Stimulated activated CD8-positive, alpha-beta memory T cell treated with anti-CD3 and anti-CD28 coated beads, Interleukin-4, amount 100 ng/mL, for 48 hours (primary cell): ENCODE data around the gene STX18.
"Not testable (repeated sequence)": the region's sequence is repeated elsewhere in the genome, so short reads cannot be mapped to it uniquely, and the experiment has no call there.

Source experiments
- DNase-seq: peaks from one replicate; pipeline ENCODE4 v3.0.0-alpha.2; 2020

Gene STX18

DNA sequence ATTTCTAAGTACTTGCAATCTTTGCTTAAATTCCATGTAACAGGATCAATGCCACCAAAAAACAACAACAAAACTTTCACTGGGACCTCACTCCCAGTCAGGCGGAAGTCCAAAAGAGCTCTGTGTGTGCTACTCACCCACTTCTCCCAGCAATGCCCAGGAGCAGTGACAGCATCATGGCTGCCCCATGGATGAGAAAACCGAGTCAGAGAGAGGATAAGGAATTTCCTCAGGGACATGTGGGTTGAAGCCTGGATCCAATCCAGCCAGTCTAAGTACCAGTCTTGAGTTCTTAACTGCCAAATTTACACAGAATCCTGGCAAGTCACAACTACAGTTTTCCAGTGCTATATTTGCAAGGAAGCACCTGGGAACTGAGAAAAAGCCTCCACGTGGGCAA, 64.5 kb downstream of the STX18 start:
- DNase-seq: no peak

DNA sequence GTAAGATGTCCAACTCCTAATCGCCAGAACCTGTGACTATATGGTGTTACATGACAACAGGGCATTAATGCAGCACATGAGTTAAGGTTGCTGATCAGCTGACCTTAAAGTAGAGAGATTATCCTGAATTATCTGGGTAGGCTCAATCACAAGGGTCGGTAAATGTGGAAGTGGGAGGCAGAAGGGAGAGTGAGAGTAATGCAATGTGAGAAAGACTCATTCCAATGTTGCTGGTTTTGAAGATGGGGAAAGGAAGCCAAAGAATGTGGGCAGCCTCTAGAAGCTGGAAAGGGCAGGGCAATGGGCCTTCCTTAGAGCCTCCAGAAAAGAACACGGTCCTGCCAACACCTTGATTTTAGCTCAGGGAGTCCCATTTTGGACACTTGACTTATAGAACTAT, 67.4 kb downstream of the STX18 start:
- no peak for DNase-seq

DNA sequence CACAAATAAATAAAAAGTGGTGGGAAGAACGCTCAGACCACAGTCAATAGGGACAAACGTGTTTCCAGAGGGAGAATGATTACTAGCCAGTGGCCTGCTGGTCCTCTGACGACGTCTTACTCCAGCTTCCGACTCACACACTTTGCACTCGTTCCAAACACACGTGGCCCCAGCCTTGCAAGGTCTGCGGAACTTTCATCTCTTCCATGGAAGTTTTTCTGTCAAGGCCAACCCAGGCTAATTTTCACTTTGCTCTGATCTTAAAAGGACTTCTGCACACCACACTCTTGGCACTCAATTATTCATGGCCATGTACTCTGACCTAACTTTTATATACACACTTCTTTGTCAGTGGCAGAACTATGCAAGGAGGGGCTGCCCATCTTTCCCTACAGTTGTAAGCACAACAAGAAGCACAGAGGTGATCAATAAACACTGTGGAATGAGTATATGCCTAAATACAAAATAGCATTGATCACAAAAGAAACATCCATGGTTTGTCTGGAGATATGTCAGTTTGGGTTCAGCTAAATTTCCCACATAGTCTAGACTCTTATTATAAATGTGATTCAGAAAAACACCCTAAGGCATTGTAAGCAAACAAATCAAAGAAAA, 69.4 kb downstream of the STX18 start:
- no peak for DNase-seq

DNA sequence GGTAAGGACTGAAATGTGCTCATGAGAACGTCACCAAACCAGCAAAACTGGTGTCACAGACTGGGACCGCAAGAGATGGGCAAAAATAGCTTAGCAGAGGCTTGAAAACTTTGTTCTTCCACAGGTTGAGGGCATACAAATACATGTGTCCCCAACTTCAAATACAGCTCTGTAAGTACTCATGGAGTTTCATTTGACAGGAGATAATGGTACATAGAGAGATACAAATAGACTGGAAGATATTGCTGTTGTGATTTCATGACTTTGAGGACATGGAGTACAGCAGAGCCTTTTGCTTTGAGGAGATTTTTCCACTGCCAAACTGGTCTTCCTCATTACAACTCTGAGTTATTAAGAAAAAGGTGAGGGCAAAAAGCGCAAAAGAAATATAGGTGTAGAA, 70.7 kb downstream of the STX18 start:
- no peak for DNase-seq

DNA sequence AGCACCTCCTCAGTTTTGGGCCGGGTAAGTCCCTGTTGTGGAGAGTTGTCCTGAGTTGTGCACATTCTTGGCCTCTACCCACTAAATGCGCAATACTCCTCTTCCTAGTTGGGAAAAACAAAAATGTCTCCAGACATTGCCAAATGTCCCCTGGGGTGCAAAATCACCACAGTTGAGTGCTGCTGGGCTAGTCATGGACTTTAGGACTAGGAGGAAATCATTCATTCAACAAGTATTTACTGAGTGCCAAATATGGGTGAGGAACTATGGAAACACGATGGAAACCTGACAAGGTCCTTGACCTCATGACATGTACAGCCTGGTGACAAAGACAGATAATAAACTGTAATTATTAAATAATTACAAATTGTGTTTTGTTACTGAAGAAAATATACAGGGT, 71.6 kb downstream of the STX18 start:
- no peak for DNase-seq

DNA sequence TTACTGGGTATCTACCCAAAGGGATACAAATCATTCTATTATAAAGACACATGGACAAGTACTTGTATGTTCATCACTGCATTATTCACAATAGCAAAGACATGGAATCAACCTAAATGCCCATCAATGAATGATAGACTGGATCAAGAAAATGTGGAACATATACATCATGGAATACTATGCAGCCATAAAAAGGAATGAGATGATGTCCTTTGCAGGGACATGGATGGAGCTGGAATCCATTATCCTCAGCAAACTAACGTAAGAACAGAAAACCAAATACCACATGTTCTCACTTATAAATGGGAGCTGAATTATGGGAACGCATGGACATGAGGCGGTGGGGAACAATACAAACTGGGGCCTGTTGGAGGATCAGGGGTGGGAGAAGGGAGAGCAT, 76.6 kb downstream of the STX18 start:
- not testable (repeated sequence) for DNase-seq

DNA sequence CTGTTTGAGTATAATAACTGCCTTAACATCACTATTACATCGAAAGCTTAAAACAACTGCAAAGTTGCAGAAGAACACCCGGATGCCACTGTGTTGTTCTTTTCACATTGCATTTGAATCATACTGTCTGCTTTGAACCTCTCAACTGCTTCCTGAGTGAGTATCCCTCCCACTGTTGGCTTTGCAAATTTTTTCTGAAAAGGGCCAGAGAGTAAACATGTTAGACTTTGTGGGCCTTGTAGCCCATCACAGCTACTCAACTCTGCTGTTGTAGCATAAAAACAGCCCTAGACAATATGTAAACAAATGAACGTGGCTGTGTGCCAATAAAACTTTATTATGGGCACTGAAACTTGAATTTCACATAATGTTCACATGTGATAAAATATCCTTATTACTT, 78.9 kb downstream of the STX18 start:
- no peak for DNase-seq

DNA sequence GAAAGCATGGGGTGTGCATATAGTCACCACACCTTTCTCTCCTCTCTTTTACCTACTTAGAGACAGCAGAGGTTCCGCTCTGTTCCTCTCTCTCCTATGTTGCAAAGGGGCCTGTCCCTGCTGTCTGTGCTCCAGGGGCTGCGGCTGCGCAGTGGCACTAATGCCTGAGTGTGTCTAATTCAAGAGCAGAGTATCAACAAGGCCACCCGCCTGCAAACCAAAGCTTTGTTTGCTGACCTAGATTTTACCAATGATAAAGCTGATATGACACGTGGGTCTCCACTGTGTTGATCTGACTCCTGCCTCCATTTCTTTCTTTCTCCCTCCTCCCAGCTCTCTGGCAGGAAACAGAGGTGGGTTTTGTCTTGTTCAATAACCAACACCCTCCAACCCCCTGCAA, 80.0 kb downstream of the STX18 start:
- DNase-seq: peak; percentile 30

DNA sequence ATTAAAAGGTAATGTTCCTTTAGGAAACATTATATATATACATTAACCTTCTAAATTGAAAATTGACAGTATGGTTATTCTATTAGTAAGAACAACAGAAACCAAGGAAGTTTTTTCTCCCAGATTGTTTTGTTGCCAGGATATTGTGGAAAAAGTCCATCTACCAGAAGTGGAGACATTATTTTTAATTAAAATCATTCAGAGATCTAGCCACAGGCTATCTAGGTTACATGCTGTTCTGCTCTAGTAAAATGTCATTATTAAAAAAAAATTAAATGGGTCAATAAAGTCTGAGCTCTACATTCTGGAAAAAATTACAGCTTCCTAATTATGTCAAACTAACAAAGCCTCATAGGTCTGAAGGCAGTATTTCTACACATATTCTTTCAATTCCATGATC, 80.7 kb downstream of the STX18 start:
- DNase-seq: no peak

DNA sequence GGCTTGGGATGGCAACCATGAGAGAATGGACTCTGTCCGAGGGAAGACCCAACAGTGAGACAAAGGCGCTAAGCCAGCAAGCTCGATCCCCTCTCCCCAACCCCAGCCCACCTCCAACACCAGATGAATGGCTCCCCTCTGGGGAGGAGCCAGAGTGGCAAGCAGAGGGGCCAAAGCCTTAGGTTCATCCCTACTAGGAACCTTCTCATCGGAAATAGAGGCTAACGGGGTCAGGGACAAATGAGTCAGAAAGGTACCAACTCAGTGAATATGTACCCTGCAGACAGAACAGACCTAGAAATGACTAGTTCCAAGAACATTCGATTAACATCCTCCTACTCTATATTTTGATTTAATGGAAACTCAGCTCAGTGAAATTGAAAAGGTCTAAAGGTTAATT, 81.1 kb downstream of the STX18 start:
- no peak for DNase-seq

DNA sequence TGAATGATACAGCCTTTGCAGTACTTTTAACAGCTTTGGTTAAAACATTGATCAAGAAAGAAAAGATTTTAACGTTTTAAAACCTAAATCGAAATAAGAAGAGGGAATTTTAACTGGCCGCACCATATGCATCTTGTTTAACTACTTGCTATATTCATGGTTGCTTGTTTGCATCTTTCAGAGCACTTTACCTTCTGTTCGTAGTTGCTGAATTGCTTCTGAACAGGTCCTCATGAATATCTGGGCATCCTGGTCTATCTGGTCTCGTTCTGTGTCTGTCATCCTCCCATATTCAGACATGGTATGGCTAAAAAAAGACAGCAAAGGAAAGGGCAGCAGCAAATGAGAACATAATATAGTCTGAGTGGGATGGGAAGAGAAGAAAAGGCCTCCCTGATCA, 82.7 kb downstream of the STX18 start:
- no peak for DNase-seq

DNA sequence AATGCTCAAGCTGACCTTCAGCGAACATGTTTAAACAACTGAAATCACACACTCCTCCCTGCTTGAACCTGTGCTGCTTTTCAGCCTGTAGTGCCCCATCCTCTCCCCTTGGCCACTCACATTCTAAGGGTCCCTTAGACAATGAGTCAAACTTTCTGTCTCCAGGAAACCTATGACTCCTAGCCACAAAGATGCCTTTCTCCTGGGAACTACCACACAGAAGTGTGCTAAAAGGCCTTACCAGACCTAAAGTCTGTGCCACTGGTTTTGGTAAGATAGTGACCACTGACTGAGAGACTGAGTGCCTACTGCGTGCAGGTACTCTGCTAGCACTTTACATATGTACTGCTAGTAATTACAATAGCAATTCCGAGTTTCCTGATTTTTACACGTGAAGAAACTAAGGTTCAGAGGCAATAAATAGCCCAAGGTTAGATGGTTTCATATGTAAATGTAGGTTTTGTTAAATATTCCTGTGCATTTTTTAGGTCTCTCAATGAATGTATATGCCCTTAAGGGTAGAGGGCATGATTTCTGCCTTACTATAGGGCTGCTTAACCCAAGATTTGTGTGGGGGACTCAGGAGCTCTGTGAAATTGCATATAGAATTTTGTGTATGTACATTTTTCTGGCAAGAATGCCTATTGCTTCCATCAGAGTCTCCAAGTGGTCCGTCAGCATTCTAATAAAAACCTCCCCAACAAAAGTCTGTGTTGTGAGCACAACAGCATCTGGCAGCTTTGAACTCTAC, 83.9 kb downstream of the STX18 start:
- DNase-seq: no peak

DNA sequence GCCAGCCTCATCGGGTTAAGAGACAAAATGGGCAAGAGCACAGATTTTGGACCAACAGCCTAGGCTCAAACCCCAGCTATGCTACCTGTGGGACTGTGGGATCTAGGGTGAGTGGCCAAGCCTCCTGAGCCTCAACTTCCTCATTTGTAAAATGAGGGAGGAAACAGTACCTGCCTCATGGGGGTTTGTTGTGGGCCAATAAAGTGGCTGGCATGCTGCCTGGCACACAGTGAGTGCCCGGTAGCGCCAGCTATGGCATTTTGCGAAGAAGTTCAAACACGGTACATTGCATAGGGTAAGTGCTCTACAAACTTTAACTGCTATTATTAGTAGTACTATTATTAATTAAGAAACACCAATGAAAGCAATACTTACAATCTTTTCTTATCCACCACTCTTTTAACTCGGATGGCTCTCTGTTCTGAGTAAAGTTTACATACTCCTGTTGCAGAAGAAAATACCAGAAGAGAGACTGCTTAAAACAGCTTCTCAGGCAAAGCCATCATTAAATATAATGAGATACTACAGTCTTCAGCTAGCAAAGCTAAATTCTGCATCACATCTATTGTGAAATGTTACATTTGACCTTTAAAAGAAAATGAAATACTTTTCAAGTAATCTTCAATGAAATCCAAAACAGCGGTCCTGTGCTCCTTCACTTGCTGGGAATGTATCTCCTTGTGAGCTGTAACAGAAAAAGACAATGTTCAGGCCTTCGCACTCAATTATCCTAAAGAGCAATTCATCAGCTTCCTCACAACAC, 84.9 kb downstream of the STX18 start:
- DNase-seq: no peak

DNA sequence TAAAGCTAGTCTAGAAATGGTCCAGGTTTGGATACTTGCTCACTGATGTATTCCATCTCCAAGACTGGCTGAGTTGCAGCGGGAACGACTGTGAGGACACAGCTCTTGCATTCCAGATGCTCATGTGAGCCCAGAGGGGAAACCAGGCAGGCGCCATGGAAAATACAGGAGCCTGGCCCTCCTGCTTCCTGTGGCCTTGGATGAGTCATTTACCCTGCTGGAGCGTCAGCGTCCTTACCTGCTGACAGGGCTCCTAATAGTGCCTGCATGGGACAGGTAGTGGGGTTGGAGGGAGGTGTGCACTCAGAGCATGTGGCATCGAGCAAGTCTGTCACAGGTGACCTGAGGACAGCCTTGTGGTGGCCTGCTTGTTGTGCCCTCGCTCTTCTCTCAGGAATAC, 85.5 kb downstream of the STX18 start:
- no peak for DNase-seq

DNA sequence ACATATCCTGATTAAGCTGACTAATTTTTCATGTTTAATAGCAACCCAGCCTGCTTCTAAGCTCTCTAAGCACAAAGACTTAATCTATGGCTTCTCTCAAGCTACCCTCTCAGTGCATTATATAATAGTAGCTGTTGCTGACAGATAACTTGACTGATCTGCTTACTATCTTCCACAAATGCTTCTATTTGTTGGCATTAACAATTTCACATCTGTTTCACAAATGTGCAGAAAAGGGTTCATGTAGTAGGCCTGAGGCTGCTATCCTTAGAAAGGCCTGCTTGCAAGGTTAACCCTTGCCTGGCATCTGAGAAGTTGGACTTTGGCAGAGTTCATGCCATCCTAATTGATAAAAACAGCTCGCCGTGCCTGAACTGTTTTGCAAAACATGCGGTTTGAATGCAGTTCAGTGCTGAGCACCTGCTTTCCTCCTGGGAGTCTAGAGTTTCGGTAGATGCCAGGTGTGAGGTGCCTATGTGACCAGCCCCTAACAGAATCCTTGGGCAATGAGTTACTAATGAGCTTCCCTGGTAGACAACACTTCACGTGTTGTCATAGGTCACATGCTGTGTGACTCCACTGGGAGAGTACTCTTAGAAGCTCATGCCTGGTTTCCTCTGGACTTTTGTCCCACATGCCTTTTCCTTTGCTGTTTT, 86.5 kb downstream of the STX18 start:
- DNase-seq: no peak

DNA sequence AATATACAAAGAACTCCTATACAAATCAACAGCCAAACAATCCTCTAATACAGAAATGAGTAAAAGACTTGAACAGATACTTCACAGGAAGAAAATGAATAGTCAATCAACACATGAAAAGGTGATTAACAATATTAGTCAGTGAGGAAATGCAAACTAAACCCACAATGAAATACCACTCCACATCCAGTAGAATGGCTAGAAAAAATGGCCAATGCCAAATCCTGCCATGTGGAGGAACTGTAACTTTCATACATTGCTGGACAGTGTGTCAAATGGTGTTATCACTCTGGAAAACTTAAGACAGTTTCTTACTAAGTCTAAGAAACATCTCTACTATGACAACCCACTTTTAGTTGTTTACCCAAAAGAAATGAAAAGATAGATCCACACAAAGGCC, 95.4 kb downstream of the STX18 start:
- no peak for DNase-seq

DNA sequence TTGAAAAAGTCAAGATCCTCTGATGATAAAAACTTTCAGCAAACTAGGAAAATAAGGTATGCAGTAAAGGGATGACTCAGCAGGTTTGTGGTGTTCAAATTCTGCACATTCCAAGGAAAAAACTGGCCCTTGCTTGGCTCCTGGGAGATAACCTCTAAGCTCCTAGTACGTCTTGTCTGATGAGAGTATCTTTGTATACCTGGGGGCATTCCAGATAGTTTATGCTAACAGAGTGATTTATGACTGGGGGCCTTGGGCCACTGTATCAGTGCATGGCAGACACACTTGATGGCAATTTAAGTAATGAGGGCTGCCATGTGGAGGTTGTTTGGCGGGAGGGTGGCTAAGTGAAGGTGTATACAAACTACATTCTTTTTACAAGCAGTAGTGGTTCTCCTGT, 98.0 kb downstream of the STX18 start:
- no peak for DNase-seq

DNA sequence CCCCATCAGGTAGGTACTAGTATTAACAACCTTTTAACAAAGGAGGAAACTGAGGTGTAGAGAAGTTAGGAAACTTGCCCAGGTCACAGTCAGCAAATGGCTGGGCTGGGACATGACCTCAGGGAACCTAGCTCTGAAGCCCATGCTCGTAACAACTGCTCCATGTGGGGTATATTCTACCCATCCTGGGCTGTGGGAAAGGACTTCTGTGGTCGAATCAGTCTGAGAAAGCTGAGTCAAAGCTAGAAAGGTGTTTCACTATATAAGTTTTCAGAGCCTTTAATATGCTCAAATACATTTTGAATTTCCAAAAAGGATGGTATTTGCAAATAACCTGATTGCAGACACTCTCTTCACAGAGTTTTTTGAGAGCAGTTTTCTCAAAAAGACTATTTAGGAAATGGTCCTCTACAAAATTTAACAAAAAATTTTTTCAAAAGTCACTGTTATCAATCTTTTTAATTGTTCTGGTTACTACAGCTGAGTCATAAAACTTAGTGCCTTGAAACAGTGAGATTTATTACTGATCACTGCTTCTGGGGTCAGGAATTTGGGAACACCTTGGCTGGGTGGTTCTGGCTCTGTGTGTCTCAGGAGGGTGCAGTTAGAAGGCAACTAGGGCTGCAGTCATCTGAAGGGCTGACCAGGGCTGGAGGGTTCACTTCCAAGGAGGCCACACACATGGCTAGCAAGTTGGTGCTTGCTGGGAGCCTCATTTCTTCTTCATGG, 101.4 kb downstream of the STX18 start:
- DNase-seq: no peak

DNA sequence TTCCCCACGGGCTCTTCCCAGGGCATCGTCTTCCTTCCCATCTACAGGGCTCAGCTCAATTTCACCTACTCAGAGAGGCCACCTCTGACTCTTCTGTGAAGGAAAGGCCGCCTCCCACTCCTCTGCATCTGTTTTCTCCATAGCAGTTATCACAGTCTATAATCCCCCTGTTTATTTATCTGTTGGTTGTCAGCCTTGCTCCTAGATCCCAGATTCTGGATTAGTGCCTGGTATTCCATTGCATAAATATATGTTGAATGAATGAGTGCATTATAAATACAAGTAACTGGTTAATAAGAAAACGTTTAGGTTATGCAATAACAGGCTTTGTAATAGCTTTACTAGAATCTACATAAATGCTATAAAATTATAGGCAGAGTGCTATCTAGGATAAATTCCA, 102.1 kb downstream of the STX18 start:
- no peak for DNase-seq

DNA sequence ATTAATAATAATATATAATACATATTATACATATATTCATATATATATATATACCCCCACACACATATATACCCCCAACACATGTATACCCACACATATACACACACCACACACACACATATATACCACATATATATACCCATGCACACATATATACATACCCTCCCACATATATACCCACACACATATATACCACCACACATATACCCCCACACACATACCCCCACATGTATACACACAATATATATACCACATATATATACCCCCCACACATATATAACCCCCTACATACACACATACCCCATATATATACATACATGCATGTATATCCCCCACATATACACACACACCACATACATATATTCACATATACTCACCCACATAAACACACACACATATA, 103.0 kb downstream of the STX18 start:
- DNase-seq: no peak

DNA sequence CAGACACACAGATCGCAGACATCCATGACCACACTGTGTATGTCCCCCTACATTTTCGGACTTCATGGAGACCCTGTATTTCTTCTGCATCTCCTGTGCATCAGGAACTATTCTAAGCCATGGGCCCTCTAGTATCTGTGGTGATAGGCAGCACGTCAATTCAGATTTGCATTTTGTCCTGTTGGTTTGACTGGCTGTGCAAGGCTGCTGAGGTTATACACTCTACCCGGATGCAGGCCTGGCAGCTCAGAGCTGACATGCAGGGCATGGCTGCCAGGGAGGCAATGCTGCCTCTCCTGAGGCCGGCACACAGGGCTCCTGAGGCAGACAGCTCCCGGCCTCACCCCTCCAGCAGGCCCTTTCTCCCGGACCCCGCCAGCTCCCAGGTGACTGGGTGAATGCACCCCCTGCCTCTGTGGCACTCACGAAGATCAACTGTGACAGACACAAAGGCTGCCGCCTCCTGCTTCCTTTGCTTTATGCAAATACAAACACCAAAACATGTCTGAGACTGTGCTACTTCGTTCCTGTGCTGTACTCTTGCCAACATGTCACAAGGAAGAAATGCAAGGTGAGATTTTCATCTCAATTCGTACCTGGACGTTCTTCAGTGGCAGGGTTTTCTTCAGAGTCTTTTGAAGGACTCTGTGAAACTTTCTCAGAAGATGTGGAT, 103.9 kb downstream of the STX18 start:
- no peak for DNase-seq

DNA sequence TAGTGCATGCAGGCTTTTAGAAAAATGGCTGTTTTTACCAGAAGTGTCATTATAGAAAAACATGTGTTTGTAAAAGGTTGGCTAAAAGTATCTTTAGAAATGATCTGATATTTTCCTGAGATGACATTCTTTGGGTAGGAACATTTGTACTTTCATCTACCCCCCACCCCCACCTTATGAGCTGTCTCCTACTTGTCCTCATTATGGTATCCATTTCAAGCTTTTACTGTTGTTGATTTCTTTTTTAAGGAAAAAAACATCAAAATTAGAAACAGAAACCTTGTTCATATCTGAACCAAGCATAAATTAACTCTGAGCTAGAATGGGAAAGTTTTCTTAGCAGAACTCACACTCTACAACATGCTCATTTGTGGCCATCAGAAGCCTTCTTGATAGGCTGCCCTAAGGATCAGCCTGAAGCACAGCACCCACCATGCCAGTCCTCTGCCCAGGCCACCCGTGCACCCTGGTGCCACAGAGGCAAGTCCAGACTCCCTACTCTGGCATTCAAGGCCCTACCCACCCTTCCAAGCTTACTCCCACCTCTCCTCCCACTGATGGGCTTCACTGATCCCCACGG, 105.5 kb downstream of the STX18 start:
- no peak for DNase-seq
